Measurements from ENCODE around the gene C1orf185. TPM values are rescaled to one million over a fixed set of nuclear protein-coding genes. Genes with fewer than 3 reads are reported as not detected.

C1orf185 gene
- total RNA-seq, 1 donor from 2014 or later = not detected

DNA sequence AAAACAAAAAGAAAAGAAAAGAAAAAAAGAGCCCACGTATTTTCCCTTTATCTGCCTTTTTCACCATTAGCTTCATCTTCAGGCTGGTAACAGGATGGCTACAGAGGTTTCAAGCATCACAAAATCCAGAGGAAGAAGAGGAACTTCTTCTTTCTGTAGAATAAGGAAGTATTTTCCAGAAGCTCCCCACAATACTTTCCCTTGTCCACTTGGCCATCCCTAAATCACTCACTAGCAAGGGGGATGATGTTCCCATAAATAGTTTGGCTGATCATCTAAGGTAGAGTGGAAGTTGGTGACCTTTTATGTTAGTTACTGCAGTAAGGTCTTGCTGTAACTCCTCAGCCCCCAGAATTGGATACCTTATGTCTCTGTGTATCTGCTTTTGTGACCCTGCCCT, 88.9 kb downstream of the C1orf185 start:
- no peak for TF ChIP-seq CTCF (conservative IDR thresholded peaks at IDR 0.05)
- Mint-ChIP-seq H3K4me3 (no peak overlapping the region), H3K27me3 (no peaks in the 10 kb centered on the region), H3K4me1 (ENCODE audit: unreplicated experiment) (no peaks in the 10 kb centered on the region), H3K9me3 (no peaks in the 10 kb centered on the region), H3K36me3 (no peaks in the 10 kb centered on the region), H3K27ac (no peak overlapping the region)
- no peak for DNase-seq (ENCODE audit: extremely low spot score, unreplicated experiment)

DNA sequence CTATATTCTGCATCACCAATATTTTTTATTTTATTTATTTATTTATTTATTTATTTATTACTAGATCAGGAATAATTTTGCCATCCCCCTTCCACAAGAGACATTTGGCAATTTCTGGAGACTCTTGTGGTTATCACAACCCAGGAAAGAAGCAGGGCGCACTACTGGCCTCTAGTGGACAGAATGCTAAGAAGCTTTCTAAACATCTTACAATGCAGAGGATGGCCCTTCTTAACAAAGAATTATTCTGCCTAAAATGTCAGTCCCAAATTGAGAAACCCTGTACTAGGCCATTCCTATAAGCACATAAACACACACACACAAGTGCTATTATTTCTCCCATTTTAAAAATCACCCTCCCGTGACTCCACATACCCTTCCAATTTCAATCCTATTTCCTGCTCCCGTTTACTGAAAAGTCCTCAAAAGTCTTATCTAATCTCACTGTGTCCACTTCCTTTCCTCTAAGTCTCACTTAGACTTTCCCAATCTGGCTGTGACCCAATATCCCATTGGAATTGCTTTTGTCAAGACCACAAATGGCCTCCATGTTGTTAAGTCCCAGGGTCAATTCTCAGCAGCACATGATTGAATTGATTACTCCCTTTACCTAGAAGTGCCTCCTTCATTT, 90.3 kb downstream of the C1orf185 start:
- peak; percentile 92 for TF ChIP-seq CTCF (conservative IDR thresholded peaks at IDR 0.05)
- H3K4me1 Mint-ChIP-seq (ENCODE audit: unreplicated experiment) = no peaks in the 10 kb centered on the region
- H3K9me3 Mint-ChIP-seq = no peaks in the 10 kb centered on the region

DNA sequence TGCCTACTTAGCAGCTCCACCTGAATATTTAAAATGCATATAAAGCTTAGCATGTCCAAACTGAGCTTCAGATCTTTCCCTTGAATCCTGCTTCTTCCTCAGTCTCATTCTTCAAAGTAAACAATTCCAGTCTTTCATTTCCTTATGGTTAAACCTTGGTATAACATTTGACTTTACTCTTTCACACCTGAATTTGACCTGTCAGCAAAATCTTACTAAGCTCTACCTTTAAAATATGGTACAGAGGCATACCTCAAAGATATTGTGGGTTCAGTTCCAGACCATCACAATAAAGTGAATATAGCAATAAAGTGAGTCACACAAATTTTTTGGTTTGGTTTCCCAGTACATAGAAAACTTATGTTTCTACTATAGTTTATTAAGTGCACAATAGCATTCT, 91.5 kb downstream of the C1orf185 start:
- no peaks in the 10 kb centered on the region for H3K9me3 Mint-ChIP-seq
- H3K36me3 Mint-ChIP-seq = no peaks in the 10 kb centered on the region
- no peaks in the 10 kb centered on the region for H3K27me3 Mint-ChIP-seq
- H3K4me3 Mint-ChIP-seq = no peak overlapping the region
- no peaks in the 10 kb centered on the region for H3K4me1 Mint-ChIP-seq (ENCODE audit: unreplicated experiment)
- no peak overlapping the region for H3K27ac Mint-ChIP-seq
- TF ChIP-seq CTCF (conservative IDR thresholded peaks at IDR 0.05) = no peak
- no peak for DNase-seq (ENCODE audit: extremely low spot score, unreplicated experiment)

More for the DNA sequence above, 90.3 kb downstream of the C1orf185 start:
- Mint-ChIP-seq H3K4me3 (no peak overlapping the region), H3K36me3 (no peaks in the 10 kb centered on the region), H3K27me3 (no peaks in the 10 kb centered on the region), H3K27ac (no peak overlapping the region)
- no peak for DNase-seq (ENCODE audit: extremely low spot score, unreplicated experiment)

Small RNA genes lying within 50 kb of the gene (microRNA-seq; reads per million reads assigned to microRNA genes)
- not detected for gene MIR4421
- gene MIR6500 = not detected

Other genes with a start within 250 kb of the C1orf185 start
- gene FAF1, start 142.0 kb upstream of the C1orf185 start, total RNA-seq (ENCODE audit: low replicate concordance) = 49.9 and 60.8 TPM in 2 replicates
- 1.5 and 2.4 TPM in 2 replicates for gene CDKN2C, start 132.0 kb upstream of the C1orf185 start, total RNA-seq (ENCODE audit: low replicate concordance)
- 61.8 and 110 TPM in 2 replicates for gene RNF11, start 134.0 kb downstream of the C1orf185 start, total RNA-seq (ENCODE audit: low replicate concordance)
- gene TTC39A, start 228.3 kb downstream of the C1orf185 start, total RNA-seq (ENCODE audit: low replicate concordance) = 16.3 and 21.1 TPM in 2 replicates

Data from type B pancreatic cell (in vitro differentiated cells).